ENCODE results near the gene TSPAN31.

The TSPAN31 gene

DNA sequence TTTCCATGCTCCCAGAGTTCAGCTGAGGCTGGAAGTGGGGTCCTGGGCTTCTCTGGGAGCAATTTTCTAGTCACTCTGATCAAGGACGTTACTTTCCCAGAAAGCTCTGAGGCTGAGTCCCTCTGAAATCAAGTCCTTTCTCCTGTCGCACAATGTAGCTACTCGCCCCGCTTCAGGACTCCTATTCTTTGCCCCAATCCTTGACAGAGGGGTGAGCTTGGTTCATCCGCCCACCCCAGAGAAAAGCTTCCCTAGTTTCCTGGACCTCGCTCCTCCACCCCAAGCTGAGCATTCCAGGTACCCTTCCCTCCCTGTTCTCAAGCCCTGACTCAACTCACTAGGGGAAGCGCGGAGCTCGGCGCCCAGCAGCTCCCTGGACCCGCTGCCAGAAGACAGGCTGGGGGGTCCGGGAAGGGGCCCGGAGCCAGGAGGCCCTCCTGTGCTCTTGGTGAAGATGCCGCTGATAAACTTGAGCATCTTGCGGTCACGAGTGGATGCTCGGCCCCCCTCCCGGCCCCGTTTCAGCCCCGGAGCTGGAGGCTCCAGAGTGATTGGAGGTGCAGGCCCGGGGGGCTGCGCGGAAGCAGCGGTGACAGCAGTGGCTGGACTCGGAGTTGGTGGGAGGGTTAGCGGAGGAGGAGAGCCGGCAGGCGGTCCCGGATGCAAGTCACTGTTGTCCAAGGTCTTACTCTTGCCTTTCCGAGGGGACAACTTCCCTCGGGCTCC, 7.9 kb upstream of the TSPAN31 start:
- DNase-seq, result no peak

DNA sequence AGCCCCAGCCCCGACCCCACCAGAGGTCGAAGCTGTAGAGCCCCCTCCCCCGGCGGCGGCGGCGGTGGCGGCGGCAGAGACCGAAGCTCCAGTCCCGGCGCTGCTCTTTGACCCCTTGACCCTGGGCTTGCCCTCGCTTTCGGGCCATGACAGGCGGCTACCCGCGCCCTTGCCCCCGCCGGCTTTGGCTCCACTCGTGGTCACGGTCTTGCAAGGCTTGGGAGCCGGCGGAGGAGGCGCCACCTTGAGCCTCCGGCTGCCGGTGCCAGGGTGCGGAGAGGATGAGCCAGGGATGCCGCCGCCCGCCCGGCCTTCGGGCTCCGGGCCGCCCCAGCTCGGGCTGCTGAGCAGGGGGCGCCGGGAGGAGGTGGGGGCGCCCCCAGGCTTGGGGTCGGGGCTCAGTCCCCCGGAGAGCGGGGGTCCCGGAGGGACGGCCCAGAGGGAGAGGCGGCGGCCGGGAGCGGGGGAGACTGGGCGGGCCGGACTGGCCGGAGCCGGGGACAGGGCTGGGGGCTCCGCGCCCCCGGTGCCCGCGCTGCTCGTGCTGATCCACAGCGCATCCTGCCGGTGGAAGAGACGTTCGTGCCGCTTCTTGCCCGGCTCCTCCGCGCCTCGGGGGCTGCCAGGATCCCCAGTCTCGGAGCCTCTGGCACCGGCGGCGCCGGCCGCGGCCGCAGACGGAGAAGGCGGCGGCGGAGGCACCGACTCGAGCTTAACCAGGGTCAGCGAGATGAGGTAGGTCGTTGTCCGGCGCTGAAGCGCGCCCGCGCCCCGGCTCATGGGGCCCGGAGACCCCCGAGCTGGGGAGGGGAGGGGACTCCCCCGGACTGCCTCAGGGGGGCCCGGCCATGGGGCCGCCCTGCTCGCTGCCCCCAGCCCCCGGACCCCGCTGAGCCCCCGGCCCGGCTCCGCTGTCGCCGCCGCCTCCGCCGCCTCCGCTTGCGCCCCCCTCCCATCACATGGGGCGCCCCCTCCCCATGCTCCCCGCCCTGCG, 7.1 kb upstream of the TSPAN31 start:
- DNase-seq, result peak; percentile 50

DNA sequence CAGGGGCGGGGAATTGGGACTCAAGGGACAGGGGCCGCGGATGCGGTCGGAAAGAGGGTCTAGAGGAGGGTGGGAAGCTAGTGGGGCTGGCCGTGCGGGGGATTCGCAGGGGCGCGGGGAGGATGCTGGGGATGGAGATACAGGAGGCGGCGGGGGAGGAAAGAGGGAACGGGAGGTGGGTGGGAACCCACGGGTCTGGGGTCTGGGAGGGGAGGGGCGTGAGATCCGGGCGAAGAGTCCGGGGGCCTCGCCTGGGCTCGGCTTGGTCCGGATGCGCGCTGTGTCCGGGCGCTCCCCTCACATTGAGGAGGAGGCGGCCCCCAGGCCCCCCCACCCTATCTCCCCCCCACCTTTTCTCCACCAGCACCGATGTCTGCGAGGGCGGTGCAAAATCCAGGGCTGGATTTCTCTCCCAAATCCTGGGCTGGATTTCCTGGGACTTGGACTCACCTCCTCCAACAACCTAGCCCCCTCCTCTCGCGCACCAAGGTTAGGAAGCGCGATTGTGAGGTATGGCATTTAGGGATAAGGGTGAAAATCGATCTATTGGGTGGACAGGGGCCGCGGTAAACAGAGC, 6.1 kb upstream of the TSPAN31 start, which contains the start of gene AGAP2:
Gene AGAP2, minus strand, starts transcription at position 82 of the 577 bp plus-strand sequence. CDS start 496 bp downstream, outside the sequence.
- peak; percentile 77 for DNase-seq

DNA sequence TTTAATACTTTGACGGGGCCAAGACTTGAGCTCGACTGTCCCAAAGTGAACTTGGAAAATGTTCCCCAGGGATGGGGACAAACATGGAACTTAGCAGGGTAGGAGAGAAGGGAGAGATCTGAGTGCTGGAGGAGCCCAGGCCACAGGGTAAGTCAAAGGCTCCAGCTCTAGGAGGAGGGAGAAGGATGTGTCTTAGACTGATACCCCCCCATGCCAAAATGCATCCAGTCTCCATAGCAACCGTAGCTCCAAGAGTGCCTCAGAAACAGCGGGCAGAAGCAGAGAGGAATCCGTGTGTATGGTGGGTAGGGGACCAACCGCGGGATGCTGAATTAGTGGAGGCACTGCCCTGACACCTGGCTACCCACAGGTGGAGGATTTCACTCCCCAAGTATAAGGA, 5.5 kb upstream of the TSPAN31 start:
- DNase-seq, result no peak

DNA sequence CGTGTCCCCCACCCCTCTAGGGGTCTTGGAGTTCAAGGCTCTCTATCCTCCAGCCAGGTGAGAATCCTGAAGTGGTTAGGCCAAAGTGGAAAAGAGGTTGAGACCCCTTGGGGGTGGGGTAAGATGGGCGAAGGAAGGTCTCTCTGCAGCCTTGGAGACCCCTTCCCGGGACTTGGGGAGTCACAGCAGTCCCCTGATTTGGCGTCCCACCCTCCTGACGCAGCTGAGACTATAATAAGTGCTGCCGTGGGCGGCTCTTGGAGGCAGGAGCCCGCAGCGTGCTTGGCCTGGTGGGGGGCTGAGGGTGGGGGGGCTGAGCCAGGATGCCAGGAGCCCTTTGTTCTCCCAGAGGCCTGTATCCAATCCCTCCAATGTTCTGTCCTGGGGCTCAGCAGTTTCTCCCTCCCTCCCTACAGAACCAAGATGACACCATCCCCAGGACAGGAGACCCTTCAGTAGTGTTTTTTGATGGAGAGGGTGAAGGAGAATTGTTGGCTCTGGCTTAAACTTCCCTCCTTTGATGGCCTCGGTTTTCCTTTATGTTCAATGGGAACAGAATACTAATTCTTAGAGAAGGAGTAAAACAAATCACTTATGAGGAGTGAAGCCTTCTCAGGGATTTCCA, 4.8 kb upstream of the TSPAN31 start:
- no peak for DNase-seq

DNA sequence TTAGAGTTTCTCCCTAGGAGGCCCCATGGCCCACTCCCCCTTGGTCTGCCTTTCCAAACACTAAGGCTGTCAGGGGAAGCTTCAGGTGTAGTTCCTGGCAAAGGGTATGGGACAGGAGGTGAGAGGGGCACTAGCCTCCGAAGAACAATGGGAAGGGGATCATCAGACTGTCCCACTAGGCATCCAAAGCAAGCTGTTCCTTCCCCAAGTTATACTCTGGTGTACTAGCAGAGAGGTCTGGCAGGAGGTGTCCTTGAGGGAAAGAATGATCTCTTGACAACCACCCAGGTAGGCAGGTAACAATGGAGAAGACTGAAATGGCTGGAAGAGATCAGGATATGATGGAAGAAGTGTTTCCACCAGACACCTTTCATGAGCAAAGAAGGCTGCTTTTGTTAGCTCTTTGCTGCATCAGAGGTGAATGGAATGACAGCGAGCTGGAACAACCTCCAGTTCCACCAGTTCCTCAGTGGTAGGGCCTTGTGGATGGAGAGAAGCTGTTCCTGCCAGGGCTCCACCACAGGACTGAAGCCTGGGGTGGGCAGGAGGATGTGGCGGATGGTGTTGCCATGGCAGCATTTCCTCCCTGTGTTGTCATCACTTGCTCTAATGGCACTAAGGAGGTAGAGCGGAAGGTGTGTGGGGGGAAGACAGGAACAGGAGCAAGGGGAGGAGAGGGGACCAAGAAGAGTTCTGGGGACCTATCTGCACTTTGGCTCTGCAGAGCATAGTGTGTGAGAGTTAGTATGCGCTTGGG, 4.0 kb upstream of the TSPAN31 start:
- no peak for DNase-seq

DNA sequence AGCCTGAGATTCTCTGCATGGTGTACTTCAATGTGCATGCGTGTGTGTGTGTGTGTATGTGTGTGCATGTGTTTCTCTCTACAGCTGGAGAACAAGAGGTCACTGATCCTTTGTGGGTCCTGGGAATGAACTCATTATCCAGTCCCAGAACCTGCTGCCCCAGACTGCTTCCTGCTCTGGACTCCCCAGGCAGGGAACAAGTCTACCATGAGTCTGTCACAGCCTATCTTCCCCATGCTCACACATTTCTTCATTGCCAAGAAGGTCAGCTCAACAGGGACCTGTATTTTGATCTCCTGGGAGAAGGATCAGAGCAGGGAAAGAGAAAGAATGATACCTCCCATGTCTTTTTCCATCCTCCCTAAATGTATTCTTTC, 3.4 kb upstream of the TSPAN31 start:
- DNase-seq, result no peak

DNA sequence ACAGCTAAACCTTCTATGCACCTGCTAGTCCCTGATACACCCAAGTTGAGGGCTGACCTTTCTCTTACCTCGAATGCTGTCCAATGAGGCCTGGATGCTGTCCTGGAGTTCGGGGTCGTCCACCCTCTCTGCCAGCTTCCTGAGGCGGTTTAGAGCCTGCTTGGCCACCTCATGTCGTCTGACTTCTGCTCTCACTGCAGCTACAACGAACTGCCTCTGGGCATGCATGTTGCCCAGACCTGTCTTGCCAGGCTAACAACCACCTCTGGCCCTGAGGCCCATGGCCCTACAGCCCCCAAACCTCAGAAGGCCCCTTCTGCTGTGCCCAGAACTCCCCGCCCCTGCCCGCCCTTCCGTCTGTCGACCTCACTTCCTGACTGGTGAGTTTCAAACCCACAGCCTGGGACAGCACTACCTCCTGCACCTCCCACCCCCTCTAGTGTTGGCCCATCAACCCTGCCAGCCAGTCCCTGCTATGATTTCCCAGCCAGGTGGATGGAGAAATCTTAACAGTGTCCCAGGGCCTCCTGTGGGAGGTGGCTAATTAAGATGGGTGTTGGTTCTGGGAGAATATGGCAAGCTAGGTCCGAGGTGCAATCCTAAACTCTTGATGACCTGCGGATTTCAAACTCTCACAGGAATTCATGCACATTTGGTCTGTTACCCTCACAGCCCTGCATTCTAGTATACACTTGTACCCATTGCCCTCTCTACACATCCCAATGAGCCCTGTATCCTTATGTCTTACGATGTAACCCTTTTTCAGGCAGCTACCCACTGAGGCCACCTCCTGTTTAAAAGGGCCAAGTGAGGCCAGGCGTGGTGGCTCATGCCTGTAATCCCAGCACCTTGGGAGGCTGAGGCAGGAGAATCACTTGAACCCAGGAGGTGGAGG, 2.7 kb upstream of the TSPAN31 start:
- no peak for DNase-seq

DNA sequence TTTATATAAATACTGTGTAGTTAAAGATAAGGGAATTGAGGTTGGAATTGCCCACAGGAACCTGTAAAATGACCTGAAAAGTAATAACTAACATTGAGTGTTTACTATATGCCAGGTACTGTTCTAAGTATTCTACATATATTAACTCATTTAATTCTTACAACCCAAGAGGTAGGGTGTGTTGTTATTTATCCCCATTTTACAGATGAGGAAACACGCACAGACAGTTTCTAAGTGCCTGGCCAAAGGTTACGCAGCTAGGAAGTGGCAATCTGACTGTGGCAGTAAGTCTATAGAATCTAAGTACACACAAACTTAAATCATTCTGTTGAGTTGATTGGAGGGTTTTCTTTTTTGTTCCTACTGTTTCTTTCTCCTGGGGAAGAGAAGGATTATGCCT, 1.1 kb upstream of the TSPAN31 start:
- no peak for DNase-seq

DNA sequence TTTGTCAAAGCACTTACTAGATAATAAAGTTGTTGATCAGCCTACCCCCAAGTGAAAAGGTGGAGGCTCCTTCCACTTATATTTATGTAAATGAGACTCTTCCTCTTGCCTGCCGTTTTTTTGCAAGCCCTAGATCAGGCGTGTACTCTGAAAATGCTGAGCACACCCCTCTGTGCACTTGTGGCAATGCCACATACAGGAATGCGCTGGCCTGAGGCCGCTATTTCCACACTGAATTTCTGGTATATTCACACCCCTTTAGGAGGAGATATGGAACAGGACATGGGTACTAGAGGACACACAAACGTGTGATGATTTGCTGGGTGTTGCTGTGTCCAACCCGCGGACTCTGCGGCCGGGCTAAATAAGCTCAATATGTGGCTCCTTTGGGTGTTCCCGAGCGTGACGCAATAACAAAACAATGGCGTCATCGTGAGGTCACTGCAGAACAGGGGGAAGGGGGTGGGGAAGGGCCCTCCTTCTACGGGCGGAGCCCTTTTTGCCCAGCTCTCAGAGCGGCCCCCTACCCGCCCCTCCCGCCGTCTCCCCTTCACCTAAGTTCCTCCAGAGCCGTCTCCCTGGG, 554 bp upstream of the TSPAN31 start:
- no peak for DNase-seq

DNA sequence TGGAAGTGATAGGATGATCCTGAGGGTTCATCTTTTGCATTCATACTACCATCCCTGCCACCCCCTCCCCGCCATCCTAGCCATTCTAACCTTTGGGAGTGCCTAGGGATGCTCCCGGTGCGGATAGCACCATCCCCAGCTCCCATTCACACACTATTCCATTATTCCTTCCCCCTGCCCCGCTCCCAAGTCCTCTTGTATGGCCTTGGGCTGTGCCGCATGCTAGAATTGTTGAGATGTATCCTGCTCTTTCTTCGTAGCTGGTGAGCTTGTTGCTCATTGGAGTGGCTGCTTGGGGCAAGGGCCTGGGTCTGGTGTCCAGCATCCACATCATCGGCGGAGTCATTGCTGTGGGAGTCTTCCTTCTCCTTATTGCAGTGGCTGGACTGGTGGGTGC, 644 bp downstream of the TSPAN31 start:
- no peak for DNase-seq

DNA sequence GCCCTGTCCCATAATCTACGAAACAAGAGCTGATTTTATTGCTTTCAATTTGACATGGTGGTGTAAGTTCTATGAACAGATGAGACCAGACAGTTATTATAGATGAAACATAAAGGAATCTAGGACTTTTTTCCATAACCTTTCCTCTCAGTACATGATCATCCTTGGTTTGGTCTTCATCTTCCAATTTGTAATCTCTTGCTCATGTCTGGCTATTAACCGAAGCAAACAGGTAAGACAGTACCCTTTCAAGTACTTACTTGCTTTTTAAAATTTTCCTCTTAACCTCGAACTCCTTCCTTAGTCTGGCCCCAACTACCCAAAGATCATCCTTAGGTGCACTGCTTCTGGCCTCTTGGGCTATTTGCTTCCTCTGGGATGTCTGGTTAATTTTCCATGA, 1.2 kb downstream of the TSPAN31 start:
- DNase-seq, result no peak

DNA sequence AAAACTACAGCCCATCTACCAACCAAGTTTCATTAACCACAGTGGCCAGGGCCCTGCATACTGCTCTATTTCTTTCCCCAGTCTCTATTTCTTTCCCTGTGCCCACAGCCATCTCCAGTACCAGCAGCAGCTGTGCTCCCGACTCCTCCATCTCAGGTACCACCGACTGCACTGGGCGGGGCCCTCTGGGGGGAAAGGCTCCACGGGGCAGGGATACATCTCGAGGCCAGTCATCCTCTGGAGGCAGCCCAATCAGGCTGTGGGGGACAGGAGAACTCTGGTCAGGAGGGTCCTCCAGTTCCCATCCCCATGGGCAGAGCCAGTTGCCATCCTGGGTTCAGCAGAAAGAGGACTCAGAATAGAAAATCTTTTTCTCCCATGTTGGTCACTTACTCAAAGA, 4.2 kb downstream of the TSPAN31 start:
- no peak for DNase-seq

DNA sequence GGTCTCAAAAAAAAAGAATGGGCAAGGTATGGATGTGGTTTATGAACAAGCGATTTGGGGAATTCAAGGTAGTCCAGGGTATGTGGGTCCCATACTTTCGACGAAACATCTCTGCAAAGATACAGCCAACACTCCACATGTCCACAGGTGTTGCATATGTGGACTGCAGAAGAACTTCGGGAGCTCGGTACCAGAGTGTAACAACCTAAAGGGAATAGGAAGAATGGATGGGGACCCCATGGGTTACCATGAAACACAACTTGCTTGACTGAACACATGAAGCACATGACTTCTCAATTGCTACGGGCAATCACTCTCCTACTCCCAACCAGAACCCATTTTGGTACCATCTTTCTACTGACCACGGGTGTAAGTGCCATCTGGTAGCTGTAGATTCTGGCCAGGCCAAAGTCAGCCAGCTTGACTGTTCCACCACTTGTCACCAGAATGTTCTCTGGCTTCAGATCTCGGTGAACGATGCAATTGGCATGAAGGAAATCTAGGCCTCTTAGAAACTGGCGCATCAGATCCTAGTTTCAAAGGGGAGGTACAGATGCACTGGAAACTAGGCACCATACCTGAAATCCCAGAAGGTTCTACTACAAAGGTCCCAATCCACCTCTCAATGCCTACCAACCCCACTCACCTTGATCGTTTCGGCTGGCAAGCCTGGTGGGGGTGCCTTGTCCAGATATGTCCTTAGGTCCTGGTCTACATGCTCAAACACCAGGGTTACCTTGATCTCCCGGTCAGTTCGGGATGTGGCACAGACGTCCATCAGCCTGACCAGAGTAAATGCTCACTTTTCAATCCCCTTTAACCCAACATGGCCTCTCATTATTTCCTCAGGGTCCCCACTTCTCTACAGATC, 6.0 kb downstream of the TSPAN31 start:
- no peak for DNase-seq

DNA sequence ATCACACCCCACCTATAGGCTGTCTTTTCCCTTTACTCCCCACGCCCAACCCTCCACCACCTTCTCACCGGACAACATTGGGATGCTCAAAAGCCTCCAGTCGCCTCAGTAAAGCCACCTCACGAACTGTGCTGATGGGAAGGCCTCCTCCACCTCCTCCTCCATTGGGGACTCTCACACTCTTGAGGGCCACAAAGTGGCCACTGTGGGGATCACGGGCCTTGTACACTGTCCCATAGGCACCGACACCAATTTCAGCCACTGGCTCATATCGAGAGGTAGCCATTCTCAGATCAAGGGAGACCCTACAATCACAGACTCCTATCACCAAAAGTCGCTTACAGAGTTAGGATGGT, 6.6 kb downstream of the TSPAN31 start:
- DNase-seq, result no peak

DNA sequence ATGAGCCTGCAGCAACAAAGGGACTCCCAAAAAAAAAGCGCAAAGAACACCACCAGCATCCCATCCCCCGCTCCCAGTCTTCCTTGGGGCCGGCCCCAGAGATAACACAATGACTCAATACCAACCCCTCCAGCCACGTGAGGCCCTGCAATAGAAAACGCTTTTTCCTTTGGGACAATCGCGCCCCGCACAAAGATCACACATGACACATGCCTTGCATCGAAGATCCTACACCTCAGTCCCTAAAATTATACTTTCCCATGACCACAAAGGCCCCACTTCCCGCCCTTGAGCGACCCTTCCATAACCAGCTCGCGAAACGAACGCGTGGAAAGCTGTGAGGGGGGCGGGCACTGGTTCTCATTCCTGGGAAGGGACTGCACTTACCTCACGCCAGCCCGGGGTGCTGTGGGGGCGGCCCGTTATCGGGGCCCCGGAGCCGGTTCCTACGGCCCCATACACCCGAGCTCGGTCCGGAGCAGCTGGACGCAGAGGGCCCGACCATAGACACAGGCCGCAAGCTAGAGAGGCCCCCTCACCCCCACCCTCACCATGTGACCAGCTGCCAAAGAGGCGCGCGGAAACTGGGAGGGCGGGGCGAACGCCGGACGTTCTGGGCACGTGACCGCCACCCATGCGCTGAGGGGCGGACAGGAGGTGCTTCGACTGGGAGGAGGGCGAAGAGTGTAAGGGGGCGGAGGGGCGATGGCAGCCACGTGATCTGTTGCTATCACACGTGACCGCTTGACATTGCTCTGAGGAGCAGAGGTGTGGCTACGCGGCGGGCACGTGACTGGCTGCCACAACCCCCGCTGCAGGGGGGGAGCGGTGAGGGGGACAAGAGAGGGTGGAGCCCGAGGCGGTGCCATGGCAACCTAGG, 7.2 kb downstream of the TSPAN31 start, which contains the start of gene CDK4:
Gene CDK4, minus strand, starts transcription at position 523 of the 880 bp plus-strand sequence. CDS start 593 bp downstream, outside the sequence.
- peak; percentile 100 for DNase-seq

DNA sequence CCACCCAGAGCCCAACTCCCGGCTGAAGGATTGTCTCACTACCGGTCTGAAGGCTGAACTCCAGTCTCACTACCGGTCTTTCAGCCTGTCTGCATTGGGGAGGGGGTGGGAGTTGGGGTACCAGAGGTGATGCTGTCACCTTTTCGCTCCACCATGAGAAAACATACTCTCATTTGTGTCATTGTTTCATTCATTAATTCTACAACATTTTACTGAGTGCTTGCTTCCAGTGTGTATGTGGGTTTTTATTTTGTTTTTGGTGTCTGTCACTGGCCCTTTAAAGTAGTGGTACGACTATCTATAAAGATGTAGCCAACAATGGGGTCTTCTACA, 7.8 kb downstream of the TSPAN31 start:
- no peak for DNase-seq

DNA sequence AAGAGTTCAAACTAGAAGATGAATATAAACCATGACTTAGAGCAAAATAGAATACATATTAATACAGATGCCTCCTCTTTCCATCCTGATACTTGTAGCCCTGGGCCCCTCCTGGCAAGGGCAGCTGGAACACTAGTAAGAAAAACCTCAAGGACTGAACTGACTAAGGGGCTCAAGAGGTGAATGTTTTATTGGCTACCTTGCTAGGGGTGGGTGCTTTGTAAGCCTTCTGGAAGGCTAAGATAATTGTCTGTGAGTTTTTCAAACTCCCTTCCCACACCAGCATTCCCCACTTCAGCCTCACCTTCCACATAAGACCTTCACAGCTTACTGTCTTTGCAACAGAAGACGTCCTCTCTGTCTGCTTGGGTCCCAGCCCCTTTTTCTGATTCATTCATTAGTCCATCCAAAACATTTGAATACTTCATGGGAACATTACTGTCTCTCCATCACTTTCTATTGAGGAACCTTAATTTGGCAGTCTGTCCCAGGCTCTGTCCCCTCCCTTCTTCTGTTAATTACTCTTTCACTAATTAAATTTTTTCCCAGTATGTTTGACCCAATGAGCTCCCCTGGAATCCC, 9.0 kb downstream of the TSPAN31 start:
- peak; percentile 48 for DNase-seq

Data from NCI-H82 (cell line).